Measurements from ENCODE around the gene GLP1R. TPM values are rescaled to one million over a fixed set of nuclear protein-coding genes. Genes with fewer than 3 reads are reported as not detected.

Gene GLP1R
- total and polyA plus RNA-seq, 2 of the 4 experiments (the other 2 are of a cell fraction), result not detected

- TF ChIP-seq SMC3 (IDR thresholded peaks at IDR 0.05; ENCODE audit: low read depth, low read length), result no peak
- no peak for TF ChIP-seq CEBPB (IDR thresholded peaks at IDR 0.05; ENCODE audit: low read depth, low read length)
- TF ChIP-seq FOS (IDR thresholded peaks at IDR 0.05; ENCODE audit: low read depth, low read length), result no peak
Observed at GRCh38 chr6:39114704-39115599, 66.4 kb downstream of the GLP1R start, which contains the start of gene SAYSD1 (continued).

DNA sequence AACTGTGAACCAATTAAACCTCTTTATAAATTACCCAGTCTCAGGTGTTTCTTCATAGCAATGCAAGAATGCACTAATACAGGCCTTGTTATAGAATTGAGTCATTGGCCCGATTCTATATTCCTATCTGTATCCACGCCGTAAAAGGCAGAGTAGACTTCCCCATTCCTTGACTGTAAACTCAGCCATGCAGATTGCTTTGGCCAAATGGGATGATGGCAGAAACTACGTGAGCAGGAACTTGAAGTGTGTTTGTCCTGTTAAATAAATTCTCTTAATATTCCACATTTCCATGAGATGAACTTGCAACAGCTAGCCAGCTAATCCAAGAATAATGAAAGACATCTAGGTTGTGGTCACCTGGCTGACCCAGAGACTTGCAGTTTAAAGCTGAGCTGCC is 70.3 kb downstream of the GLP1R start:
- no peak overlapping the region for H3K4ac ChIP-seq (ENCODE audit: low read depth, low read length)
- H2BK15ac ChIP-seq (ENCODE audit: low read depth, low read length), result no peak overlapping the region
- no peak overlapping the region for H3K18ac ChIP-seq (ENCODE audit: low read depth, low read length)
- no peak overlapping the region for H4K5ac ChIP-seq (ENCODE audit: low read depth, low read length)
- H3K56ac ChIP-seq (ENCODE audit: extremely low read depth, insufficient read depth, low read length), result no peak overlapping the region
- H3K9ac ChIP-seq (ENCODE audit: low read depth, low read length), result no peak overlapping the region
- H3K9me1 ChIP-seq (ENCODE audit: insufficient read depth, low read length), result peaks cover 4% of the 10 kb centered on the region
- H2BK20ac ChIP-seq (ENCODE audit: low read depth, low read length), result no peak overlapping the region
- H2AK9ac ChIP-seq (replicated peaks; ENCODE audit: low read depth, low read length, poor library complexity), result no peak overlapping the region
- POLR2A ChIA-PET (ENCODE audit: unreplicated experiment), result no interaction called here
- CTCF ChIA-PET, result no interaction called here
- H2AK5ac ChIP-seq (ENCODE audit: low read depth, low read length), result no peak overlapping the region
- peaks cover 4% of the 10 kb centered on the region; the same call in 1 of the 2 replicates for H3K4me1 ChIP-seq (ENCODE audit: control insufficient read depth, insufficient read depth, low read length)
- TF ChIP-seq RCOR1 (IDR thresholded peaks at IDR 0.05; ENCODE audit: insufficient replicate concordance, low read length), result no peak
- TF ChIP-seq ELK1 (IDR thresholded peaks at IDR 0.05; ENCODE audit: borderline replicate concordance, low read depth, low read length), result no peak
- no peak for TF ChIP-seq SMC3 (IDR thresholded peaks at IDR 0.05; ENCODE audit: low read depth, low read length)
- TF ChIP-seq, protein P1, sequence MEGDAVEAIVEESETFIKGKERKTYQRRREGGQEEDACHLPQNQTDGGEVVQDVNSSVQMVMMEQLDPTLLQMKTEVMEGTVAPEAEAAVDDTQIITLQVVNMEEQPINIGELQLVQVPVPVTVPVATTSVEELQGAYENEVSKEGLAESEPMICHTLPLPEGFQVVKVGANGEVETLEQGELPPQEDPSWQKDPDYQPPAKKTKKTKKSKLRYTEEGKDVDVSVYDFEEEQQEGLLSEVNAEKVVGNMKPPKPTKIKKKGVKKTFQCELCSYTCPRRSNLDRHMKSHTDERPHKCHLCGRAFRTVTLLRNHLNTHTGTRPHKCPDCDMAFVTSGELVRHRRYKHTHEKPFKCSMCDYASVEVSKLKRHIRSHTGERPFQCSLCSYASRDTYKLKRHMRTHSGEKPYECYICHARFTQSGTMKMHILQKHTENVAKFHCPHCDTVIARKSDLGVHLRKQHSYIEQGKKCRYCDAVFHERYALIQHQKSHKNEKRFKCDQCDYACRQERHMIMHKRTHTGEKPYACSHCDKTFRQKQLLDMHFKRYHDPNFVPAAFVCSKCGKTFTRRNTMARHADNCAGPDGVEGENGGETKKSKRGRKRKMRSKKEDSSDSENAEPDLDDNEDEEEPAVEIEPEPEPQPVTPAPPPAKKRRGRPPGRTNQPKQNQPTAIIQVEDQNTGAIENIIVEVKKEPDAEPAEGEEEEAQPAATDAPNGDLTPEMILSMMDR (conservative IDR thresholded peaks at IDR 0.05; ENCODE audit: low read depth, low read length), result no peak
- TF ChIP-seq MXI1 (IDR thresholded peaks at IDR 0.05; ENCODE audit: borderline replicate concordance, low read depth, low read length), result no peak
- TF ChIP-seq CHD1 (IDR thresholded peaks at IDR 0.05; ENCODE audit: low read depth, low read length), result no peak
- TF ChIP-seq RFX5 (IDR thresholded peaks at IDR 0.05; ENCODE audit: low read depth, low read length), result no peak
- no peak for TF ChIP-seq FOS (IDR thresholded peaks at IDR 0.05; ENCODE audit: low read depth, low read length)
- no peaks in the 10 kb centered on the region; the same call in 1 of the 2 replicates for H3K27me3 ChIP-seq (ENCODE audit: control insufficient read depth, insufficient read depth, low read length)
- in situ Hi-C loops (cut with MboI; ENCODE audit: low sequenced_read_pairs), result no loop called here
- no peaks in the 10 kb centered on the region for H3K36me3 ChIP-seq (ENCODE audit: control insufficient read depth, insufficient read depth, low read length)
- DNase-seq (no peak), ATAC-seq (ENCODE audit: low read depth) (no peak)
- no peak overlapping the region for H2BK120ac ChIP-seq (ENCODE audit: low read depth, low read length)
- H3K23ac ChIP-seq (ENCODE audit: low read depth, low read length), result no peak overlapping the region
- no peak overlapping the region for H2AFZ ChIP-seq (replicated peaks; ENCODE audit: low read length, poor library complexity)
- dilution Hi-C loops (cut with HindIII; ENCODE audit: low sequenced_read_pairs, unreplicated experiment), result no loop called here
- no peak overlapping the region for H4K91ac ChIP-seq (ENCODE audit: insufficient read depth, low read depth, low read length)
- H3K14ac ChIP-seq (replicated peaks; ENCODE audit: low read depth, low read length), result no peak overlapping the region
- no peak overlapping the region for H2BK5ac ChIP-seq (ENCODE audit: low read depth, low read length, poor library complexity, severe bottlenecking)
- no peak overlapping the region for H3K4me2 ChIP-seq (ENCODE audit: low read depth, low read length)
- H3K27ac ChIP-seq (ENCODE audit: insufficient read depth, low read length), result no peak overlapping the region
- BruUV-seq (replicated peaks), result no TSS peak
- H4K8ac ChIP-seq (ENCODE audit: low read depth in 2 of 2, low read length in 2 of 2), result no peak overlapping the region
- no peak overlapping the region for H3K4me3 ChIP-seq (ENCODE audit: insufficient read depth, low read depth, low read length)
- no peaks in the 10 kb centered on the region for H3K9me3 ChIP-seq (ENCODE audit: control insufficient read depth, insufficient read depth, low read length)
- intact Hi-C loops (cut with micrococcal nuclease), result no loop called here
- no peaks in the 10 kb centered on the region for H4K20me1 ChIP-seq (ENCODE audit: insufficient read depth, low read length)
- no CpG with 5 or more reads among the region's 4 CpGs for whole genome bisulfite sequencing, 2 experiments (ENCODE audit: extremely low coverage in 2 of 2, insufficient read length in 1 of 2)
- peaks cover 0 to 4% of the 10 kb centered on the region in 2 experiments; a peak in 2 of 4 replicates for H3K79me1 ChIP-seq (ENCODE audit: low read depth in 1 of 2, low read length in 2 of 2)
